ENCODE results near the gene PPP1R11.

The PPP1R11 gene

DNA sequence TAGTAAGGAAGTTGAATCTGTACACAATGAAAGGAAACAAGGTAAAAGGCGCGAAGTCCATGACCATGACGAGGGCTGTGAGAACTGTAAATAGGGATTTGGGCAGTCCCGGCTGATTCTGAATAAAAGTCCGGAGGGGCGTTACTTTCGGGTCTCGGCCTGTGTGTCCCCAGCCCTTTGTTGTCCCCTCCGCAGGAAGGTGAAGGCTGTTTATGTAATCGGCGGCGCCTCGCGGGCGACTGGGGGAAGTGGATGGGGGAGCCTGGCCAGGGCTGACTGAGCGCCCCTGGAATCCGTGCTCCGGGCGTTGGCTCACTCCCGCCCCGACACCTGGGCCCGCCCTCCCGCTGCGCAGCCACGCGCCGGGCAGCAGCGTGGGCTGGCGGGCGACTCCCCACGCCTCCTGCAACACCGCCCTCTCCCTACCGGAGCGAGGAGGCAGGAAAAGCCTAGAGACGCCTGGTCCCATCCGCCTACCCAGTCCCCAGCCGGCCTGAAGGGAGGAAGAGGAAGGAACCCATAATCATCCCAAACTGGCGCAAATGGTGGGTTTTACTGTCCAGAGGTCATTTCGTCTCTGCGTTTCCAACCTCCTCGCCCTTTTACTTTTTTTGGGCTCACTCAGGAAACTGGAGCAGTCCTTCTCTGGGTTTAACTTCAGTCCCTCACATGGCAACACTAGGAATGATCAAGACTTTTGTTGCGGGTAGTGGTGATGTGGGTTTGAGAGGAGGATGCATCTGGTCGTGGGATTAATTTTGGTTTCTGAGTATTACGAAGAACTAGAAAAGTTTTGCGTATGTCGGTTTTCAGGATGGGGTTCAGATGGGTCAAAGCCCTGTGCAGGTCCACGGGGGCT, 33.8 kb downstream of the PPP1R11 start:
- peak; percentile 49 for DNase-seq (ENCODE audit: low spot score)
- TF ChIP-seq, protein P1, sequence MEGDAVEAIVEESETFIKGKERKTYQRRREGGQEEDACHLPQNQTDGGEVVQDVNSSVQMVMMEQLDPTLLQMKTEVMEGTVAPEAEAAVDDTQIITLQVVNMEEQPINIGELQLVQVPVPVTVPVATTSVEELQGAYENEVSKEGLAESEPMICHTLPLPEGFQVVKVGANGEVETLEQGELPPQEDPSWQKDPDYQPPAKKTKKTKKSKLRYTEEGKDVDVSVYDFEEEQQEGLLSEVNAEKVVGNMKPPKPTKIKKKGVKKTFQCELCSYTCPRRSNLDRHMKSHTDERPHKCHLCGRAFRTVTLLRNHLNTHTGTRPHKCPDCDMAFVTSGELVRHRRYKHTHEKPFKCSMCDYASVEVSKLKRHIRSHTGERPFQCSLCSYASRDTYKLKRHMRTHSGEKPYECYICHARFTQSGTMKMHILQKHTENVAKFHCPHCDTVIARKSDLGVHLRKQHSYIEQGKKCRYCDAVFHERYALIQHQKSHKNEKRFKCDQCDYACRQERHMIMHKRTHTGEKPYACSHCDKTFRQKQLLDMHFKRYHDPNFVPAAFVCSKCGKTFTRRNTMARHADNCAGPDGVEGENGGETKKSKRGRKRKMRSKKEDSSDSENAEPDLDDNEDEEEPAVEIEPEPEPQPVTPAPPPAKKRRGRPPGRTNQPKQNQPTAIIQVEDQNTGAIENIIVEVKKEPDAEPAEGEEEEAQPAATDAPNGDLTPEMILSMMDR (IDR thresholded peaks at IDR 0.05; ENCODE audit: extremely low read depth, missing control alignments): no peak

DNA sequence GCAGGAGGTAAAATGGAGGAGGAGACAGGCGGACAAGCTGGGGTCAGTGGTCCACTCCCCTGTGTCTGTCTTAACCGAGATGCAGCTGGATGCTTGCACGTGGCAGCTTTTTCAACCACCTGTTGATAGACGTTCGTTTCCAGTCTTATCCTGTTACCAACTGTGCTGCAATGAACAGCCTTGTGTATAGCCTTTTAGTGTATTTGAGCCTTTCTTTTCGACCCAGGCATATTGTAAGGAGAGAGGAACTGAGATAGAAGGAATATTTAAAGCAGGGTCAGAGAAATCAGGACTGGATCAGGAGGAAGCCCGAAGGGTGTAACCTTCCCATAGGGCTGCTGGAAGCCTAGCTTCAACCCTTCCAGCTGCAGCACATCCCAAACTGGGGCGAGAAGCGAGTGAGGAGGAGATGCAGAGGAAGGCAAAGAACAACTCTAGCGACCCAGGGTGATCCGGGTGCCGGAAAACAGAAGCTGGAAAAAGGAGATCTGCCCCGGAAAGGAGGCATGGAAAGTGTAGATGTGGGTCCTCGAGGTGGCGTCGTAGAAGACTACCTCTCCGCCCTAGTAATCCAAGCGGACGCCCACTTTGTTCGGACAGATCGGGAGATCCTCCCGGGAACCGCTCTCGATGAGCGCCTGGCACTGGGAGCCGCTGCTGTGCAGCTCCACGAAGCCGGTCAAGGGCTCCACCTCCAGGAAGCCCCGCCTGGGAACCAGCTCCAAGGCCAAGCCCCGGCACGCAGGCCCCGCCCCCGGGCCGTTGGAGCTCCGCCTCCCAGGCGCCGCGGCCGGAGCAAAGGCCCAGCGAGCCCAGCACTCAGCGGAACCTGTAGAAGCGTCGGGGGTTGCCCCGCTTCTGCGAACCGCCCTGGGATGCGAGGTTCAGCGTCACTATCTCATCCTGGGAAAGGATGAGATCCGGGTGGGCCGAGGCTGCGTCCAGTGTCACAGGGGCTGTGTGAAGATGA, 34.7 kb downstream of the PPP1R11 start:
- TF ChIP-seq, protein P1 (IDR thresholded peaks at IDR 0.05; ENCODE audit: extremely low read depth, missing control alignments): no peak
- DNase-seq (ENCODE audit: low spot score): peak; percentile 89

DNA sequence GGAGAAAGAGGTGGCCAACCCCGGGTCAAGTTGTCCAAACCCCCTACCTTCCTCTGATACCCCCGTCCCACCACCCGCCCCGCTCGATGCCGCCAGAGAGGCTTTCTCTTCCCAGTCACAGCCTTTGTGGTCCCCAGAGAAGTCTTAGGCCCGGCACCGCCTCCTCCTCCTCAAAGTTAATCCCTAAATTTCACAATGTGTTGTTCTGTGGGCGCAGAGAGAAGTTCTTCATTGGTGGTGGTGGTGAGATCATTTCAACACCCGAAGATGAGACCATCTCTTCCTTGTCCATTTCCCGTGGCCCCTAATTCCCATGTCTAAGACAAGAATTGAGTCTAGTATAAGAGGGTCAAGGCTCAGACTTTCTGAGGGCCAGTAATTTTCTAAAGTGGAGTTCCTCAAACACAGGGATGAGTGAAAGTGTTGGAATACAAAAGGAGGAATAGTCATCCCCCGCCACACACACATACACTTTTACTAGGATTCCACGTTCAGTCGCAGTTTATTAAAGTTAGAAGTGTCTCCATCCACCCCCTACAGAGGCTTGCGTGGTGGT, 35.5 kb downstream of the PPP1R11 start:
- TF ChIP-seq, protein P1 (IDR thresholded peaks at IDR 0.05; ENCODE audit: extremely low read depth, missing control alignments): no peak
- peak; percentile 26 for DNase-seq (ENCODE audit: low spot score)

DNA sequence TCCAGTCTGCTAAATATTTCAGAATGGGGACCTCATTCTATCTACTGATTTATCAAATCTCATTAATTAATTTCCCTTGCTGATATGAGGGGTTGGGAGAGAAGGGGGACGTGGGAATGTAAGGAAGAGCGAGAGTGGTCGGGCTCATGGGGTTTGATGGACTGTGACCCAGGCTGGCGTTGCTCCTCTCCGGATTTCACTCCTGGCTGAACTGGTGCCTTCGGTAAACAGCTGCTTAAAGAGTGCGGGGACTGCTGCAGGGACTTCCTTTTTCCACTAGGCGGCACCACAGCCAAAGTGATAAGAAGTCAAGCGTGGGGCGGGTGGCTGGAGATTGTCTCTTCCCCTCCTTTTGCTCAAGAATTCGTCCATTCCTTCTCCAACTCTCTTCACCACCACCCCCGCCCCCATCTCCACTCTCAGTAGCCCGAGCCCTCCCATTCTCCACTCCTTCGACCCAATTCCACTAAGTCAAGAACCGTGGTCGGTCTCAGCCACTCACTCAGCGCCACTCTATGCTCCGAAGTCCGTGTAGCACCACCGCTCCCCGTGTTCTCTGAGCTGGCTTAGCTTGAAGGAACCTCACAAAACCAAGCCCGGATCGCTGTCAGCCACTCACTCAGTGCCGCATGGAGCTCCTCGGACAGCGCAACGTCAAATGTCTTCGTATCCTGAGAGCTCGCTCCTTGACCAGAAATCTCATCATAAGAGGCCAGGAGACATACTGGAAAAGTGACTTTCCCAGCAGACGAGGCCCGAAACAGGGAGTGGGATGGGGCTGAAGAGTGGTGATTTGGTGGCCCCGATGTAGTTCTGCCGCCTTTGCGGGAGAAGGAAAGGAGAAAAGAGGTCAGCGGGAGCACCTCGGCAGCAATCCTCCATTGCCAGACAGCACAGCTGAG, 36.2 kb downstream of the PPP1R11 start:
- TF ChIP-seq, protein P1 (IDR thresholded peaks at IDR 0.05; ENCODE audit: extremely low read depth, missing control alignments): peak; percentile 95
- peak; percentile 93 for DNase-seq (ENCODE audit: low spot score)

DNA sequence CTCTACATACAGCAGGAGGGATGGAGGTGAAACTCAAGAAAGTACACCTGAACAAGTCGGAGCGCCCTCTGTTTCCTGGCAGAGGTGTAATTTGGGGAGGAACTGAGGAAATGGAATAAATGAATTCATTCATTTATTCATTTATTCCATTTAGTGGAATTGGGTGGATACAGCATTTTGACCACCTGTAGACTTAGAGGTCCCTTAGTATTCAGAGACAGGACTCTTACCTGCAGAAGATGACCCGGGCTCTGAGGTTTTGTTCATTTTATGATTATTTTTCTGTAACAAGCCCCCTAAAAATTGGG, 36.8 kb downstream of the PPP1R11 start:
- TF ChIP-seq, protein P1 (IDR thresholded peaks at IDR 0.05; ENCODE audit: extremely low read depth, missing control alignments): no peak
- DNase-seq (ENCODE audit: low spot score): no peak

DNA sequence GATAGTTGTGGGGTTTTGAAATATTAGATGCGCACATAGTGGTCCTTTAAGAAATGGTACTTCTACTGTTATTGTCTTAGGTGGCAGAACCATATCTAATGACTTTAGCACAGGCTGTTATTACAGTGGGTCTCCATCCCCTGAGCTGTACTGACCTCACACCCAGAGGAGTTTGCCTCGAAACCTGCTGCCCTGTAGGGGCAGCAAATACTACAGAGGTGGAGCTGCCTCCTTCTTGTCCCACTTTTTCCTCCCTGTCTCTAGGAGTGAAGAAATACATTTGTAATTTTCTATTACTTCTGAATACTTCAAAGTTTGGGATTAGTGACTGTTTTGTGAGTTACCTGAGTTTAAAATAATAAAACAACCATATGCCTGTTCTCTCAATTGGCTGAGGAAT, 37.7 kb downstream of the PPP1R11 start:
- no peak for DNase-seq (ENCODE audit: low spot score)
- TF ChIP-seq, protein P1 (IDR thresholded peaks at IDR 0.05; ENCODE audit: extremely low read depth, missing control alignments): no peak
